HTR-8/SVneo (cell line): ENCODE results near the gene CYP3A5.
"Not testable (repeated sequence)": the region's sequence is repeated elsewhere in the genome, so short reads cannot be mapped to it uniquely, and the experiment has no call there.

Experiments used
- DNase-seq: peaks from one replicate; pipeline ENCODE4 v3.0.0; 2011; ENCODE audit warnings: low spot score, mixed read lengths; ENCODE audit not compliant: insufficient read length
- FAIRE-seq: peaks from 2 replicates; lab custom pipeline; 2011; peaks lifted over from hg19 to GRCh38; lab: Jason Lieb, UNC

Gene CYP3A5

DNA sequence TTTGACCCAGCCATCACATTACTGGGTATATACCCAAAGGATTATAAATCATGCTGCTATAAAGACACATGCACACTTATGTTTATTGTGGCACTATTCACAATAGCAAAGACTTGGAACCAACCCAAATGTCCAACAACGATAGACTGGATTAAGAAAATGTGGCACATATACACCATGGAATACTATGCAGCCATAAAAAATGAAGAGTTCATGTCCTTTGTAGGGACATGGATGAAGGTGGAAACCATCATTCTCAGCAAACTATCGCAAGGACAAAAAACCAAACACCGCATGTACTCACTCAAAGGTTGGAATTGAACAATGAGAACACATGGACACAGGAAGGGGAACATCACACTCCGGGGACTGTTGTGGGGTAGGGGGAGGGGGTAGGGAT lies 11.1 kb upstream of the CYP3A5 start:
- DNase-seq, FAIRE-seq: not testable (repeated sequence)

DNA sequence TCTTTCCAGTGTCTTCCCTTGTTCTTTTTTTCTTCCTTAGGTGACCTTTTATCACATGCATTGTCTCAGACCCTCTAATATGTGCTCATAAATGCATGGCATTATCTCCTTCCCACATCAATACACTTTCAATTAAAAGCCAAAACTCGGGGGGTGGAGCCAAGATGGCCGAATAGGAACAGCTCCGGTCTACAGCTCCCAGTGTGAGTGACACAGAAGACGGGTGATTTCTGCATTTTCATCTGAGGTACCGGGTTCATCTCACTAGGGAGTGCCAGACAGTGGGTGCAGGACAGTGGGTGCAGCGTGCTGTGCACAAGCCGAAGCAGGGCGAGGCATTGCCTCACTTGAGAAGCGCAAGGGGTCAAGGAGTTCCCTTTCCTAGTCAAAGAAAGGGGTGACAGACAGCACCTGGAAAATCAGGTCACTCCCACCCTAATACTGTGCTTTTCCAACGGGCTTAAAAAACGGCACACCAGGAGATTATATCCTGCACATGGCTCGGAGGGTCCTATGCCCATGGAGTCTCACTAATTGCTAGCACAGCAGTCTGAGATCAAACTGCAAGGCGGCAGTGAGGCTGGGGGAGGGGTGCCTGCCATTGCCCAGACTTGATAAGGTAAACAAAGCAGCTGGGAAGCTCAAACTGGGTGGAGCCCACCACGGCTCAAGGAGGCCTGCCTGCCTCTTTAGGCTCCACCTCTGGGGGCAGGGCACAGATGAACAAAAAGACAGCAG lies 6.2 kb upstream of the CYP3A5 start:
- FAIRE-seq, DNase-seq: not testable (repeated sequence)

DNA sequence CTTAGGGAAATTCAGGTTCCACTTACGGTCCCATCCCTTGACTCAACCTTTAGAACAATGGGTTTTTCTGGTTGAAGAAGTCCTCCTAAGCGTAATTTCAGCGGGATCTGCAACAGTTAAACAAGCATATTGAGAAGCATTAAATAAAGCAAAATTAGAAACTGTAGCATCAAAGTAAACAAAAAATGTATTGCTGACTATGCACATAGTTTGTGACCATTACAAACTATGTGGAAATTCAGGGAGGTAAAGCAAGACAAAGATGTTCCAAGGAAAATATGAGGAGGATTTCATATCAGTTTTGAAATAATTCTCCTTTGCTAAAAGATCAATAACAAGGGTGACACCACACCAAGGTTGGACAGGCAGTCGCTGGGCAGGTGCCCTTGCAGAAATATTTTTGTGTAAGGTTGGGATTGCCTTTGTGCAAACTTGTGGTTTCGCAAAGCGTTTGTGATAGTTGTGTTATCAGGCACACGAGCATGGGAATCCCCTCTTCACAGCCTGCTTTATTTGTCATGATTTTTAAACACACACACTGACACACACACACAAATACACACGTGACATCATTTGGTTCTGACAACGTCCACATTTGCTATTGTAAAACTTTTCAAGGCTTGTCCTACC lies 5.4 kb upstream of the CYP3A5 start:
- DNase-seq, result no peak
- no peak for FAIRE-seq

DNA sequence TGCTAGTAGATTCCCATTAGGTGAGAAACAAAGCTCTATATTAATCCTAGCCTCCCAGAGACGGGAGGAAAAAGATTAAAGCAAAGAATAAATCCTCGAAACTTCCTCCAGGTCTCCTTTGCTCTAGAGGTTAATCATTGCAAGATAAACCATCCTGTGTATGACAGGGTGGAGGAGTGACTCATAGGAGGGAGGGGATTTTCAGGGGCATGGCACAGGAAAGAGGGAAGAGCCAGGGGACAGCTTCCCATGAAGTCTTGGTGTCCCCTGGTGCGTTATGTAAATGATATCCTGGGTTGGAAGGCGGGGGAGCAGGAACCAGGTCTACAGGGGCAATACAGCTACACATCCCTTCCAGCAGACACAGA lies 780 bp downstream of the CYP3A5 start:
- no peak for FAIRE-seq
- peak; percentile 17 for DNase-seq

DNA sequence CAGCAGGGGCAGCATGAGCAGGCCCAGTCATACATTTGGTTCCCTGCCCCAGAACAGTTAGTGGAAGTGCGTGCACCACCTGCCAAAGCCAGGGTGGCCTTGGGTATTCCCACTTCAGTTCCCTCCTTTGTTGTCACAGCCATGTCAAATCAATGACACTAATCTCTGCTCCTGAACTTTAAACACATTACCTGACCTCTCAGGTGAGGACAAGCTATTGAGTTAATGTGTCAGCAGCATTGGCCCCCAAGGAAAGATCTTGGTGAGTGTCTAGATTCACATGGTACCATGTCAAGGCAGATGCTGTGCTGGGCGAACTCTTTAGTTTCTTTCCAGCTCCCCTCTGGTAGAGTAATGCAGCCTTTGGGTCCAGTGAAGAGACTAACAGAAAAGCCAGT lies 2.1 kb downstream of the CYP3A5 start:
- DNase-seq (no peak), FAIRE-seq (no peak)

DNA sequence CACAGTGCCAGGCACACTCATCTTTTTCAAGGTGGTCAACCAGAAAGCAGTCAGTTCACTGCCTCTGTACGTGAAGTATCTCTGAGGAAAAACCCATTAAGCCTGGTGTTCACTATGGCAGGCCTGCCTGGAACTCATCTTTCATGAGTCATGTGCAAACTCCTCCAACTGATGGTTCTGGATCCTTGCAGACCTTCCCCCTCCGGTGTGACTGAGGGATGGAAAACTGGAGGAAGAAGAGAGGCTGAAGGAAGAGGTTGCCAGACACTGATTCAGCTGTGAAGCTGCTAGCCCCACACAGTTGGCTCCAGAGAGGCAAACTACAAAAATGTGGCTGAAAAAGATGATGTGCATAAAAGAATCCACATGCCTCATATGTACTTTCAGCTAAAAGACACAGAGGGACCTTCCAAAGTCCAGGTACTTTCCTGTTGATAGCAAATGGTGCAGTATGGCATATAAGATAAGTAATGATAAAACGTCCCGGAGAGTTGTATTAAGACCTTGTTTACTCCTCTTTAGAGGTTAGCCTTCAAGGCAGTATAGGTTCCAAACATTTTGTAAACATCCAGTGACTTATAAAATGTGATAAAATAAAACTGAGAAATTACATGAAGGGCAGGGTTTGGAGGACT lies 2.7 kb downstream of the CYP3A5 start:
- DNase-seq (no peak), FAIRE-seq (no peak)

DNA sequence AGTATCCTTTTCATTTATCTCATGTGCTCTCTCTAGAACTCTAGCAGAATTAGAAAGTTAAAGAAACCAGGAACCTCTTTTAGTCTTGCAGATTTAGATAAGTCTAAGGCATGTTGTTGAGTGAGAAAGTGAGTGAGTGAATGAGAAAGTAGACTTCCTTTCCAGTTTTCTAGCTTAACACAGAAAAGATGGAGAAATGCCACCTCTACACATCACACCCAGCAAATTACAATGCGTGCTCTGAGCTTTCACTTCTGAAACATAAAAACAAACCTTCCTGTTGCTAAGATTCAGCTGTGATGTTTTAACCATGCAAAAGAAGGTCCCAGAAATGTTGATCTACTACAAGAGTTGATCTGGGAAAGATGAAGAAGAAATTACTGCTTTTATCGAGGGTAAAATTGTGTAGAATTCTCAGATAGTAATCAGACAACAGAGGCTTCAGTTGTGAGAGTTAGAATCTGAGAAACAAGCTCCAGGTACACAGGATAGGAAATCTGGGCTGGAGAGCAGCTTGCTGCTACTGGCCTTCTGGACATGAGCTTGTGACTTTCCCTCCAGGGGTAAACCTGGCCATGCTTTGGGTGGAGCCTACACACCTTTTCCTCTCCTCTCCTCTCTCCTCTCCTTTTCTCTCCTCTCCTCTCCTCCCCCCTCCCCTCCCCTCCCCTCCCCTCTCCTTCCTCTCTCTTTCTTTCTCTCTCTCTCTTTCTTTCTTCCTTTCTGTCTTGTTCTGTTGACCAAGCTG lies 4.6 kb downstream of the CYP3A5 start:
- FAIRE-seq (no peak), DNase-seq (no peak)

DNA sequence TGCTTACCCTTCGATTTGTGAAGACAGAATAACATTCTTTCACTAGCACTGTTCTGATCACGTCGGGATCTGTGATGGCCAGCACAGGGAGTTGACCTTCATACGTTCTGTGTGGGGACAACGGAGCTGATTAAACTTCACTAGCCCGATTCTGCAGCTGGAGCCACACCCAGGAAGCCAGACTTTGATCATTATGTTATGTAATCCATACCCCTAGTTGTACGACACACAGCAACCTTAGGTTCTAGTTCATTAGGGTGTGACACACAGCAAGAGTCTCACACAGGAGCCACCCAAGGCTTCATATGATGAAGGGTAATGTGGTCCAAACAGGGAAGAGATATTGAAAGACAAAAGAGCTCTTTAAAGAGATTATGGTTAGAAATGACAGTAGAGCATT lies 7.2 kb downstream of the CYP3A5 start:
- FAIRE-seq (no peak), DNase-seq (no peak)

DNA sequence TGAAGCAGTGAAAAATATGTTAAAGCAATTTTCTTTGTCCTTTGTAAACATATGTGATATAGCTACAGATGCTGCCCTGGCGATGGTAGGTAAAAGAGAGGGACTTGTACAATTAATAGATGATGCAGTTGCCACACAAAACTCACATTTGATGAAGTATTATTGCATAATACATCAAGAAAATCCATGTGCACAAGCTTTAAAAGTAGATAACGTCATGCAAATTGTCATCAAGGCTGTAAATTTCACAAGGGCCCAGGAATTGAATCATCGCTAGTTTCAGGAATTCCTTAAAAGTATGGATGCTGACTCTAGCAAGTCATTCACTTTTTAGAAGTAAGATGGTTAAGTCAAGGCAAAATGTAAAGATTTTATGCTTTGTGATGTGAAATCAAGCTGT lies 10.0 kb downstream of the CYP3A5 start:
- FAIRE-seq (no peak), DNase-seq (no peak)

DNA sequence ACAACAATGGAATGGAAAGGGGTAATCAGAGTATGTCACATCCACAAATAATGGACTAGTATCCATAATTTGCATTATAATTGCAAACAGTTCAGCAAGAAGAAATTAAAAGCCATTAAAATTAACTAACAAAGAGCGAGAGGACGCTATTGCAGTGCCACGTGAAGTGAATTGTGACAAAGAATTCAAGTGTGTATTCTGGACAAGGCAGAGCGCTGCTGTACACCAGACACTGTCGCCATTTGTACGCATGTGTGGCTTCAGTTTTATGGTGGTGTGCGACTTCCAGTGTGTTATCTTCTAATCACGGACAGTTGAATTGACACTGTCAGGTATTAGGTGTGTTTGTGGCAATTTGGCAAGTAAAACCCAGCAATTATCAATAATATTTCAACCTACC lies 11.3 kb downstream of the CYP3A5 start:
- no peak for FAIRE-seq
- no peak for DNase-seq

DNA sequence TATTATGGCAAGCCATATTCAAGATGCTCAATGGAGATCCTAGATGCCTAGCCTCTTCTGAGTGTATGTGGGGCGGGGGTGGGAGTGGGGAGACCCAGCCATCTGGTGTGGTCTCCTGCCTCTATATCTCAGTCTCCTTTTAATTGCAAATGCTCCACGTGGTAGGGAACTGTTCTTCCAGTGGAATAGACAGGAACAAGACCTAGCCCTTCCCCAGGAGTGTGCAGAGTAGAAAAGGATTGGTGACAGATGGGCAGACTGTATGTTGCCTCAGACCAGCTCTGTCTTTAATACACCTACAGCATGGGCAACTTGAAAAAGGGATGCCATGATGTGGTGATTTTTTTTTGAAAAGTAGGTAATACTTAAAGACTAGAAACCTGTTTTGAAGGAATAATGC lies 12.6 kb downstream of the CYP3A5 start:
- DNase-seq, result no peak
- FAIRE-seq, result no peak

DNA sequence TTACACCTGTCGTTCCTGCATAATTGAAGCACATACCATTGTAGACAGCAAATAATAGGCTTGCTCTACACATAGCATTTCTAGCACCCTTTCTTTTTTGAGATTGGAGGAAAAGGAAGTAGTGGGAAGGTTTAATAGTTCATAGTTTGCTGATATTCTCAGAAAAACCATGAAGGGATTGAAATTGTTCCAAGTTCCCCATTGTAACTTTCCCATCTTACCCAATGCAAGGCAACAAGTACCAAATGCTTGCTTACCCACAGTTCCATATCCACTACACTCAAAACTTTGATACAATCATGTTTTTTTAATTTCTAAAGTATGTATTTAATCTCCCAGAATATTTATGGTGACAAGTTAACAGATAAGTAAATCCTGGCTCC lies 13.8 kb downstream of the CYP3A5 start:
- no peak for DNase-seq
- FAIRE-seq, result no peak

DNA sequence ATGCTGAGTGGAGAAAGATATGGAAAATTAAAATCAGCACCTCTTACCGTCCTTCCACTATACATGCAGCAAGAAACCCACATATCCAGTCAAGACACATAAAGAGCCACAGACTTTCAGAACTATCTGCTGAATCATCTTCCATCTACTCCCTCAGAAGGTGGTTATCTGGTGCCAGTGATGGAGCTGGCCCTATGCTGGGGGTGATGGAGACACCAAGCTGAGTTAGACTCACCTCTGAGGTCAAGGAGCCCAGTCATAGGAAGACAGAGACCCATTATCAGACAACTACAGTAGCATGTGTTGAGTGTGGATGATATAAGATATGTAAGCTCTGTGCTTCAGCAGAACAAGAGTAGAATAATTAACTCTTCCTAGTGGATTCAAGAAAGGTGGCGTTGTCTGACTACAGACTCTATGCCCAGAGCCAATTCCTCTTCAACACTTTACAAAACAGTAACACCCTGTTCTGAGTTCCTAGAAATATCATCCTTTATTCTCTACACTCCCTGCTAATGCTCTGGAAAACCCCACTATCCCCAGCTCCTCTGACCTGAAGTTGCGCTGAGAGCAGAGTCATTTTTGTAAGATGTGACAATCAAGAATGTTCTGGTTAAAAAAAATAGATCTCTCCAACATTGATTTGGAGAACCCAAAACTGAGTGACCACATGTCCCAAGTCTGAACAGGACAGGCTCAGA lies 14.3 kb downstream of the CYP3A5 start:
- FAIRE-seq, result no peak
- DNase-seq, result no peak

DNA sequence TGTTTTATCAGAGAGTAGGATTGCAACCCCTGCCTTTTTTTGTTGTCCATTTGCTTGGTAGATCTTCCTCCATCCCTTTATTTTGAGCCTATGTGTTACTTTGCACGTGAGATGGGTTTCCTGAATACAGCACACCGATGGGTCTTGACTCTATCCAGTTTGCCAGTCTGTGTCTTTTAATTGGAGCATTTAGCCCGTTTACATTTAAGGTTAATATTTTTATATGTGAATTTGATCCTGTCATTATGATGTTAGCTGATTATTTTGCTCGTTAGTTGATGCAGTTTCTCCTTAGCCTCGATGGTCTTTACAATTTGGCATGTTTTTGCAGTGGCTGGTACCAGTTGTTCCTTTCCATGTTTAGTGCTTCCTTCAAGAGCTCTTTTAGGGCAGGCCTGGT lies 21.9 kb downstream of the CYP3A5 start:
- DNase-seq, FAIRE-seq: not testable (repeated sequence)

DNA sequence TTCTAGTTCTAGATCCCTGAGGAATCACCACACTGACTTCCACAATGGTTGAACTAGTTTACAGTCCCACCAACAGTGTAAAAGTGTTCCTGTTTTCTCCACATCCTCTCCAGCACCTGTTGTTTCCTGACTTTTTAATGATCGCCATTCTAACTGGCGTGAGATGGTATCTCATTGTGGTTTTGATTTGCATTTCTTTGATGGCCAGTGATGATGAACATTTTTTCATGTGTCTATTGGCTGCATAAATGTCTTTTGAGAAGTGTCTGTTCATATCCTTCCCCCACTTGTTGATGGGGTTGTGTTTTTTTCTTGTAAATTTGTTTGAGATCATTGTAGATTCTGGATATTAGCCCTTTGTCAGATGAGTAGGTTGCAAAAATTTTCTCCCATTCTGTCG lies 25.2 kb downstream of the CYP3A5 start:
- FAIRE-seq, DNase-seq: not testable (repeated sequence)

DNA sequence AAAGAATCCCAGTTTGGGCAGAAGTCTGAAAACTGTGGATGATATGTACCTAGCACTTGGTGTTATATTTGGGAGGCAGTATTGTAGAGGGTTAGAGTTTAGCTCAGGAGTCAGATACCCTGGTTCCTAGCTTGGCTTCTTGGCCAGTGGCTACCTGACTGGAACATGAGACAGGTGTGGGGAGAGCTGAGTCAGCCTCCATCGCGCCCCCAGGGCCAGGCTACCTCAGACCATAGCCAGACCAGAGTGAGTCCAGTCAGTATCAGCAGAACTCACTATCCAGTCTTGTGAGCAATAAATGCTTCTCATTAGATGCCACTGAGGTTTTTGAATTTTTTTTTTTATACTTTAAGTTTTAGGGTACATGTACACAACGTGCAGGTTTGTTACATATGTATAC lies 26.0 kb downstream of the CYP3A5 start:
- DNase-seq (no peak), FAIRE-seq (no peak)

DNA sequence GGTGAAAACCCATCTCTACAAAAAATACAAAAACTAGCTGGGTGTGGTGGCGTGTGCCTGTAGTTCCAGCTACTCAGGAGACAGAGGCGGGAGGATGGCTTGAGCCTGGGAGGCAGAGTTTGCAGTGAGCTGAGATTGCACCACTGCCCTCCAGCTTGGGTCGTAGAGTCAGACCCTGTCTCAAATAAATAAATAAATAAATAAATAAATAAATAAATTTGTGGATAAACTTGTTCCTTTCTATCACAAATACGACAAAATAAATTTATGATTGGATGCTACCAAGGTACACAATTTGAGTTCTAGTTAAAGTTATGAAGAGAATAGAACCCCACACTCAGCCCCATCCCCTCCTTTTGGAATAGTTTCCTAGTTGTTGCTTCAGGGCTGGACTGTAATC lies 26.5 kb downstream of the CYP3A5 start:
- not testable (repeated sequence) for DNase-seq, FAIRE-seq

DNA sequence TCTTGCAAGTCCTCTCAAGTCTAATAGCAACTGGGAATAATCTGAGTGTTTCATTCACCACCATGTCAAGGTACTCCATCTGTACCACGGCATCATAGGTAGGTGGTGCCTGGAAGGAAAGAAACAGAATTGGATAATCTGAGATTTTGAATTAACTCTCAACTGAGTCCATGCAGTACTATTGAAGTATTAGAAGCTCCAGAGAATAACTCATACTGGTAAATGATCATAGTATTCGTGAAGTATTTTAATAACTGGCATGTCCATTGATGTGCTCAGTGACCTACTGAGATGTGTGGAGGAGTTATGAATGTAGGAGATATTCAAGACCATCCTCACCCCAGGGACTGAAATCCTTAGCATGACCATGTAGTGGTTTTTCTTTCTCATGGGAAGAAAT lies 27.1 kb downstream of the CYP3A5 start:
- FAIRE-seq (no peak), DNase-seq (no peak)

DNA sequence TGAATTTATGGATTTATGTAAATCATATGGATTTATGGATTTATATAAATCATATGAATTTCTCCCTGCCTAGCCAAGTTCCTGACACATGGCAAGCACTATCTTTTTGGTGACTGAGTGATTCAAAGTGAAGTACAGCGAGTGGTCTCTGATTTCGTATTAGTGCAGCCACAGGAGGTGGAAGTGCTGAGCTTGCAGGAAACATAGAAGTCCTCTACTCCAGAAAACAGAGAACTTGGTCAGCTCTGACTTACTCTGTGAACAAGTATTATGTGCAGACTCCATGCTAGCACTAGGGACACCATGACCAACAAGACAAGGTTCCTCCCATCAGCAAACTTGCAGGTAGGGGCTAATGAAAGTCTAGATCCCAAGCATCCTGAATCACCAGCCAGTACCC lies 28.5 kb downstream of the CYP3A5 start:
- no peak for DNase-seq
- no peak for FAIRE-seq

DNA sequence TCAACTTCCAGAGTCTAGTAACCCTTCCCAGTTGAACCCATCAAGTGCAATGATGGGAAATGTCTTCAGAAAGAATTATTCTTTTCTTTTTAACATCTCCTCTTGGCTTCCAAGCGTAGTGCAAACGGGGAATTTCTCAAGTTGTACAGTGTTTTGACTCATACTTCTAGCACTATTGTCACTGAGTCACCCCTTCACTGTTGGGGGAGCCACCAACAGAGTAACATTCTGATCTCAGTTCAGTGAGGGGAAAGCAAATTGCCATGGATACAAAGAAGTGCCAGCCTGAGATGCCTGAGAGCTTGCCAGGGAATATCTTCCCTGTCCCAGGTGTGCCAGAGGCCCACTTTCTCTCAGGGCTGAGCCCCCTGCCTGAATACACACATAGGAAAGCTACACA lies 31.0 kb downstream of the CYP3A5 start:
- no peak for DNase-seq
- FAIRE-seq, result no peak
